ENCODE measurements around the gene NCCRP1.

NCCRP1 gene, protein sequence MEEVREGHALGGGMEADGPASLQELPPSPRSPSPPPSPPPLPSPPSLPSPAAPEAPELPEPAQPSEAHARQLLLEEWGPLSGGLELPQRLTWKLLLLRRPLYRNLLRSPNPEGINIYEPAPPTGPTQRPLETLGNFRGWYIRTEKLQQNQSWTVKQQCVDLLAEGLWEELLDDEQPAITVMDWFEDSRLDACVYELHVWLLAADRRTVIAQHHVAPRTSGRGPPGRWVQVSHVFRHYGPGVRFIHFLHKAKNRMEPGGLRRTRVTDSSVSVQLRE

GRCh38 chr19:39196860-39197562, at the start of gene NCCRP1:
NCCRP1 (plus strand) TSS chr19:39196964; CDS start chr19:39196983, 19 bp downstream.
- DNase-seq (ENCODE audit: low read depth, low spot score), result no peak

- DNase-seq (ENCODE audit: low read depth, low spot score), result no peak
Observed at GRCh38 chr19:39147480-39147879, 49.3 kb upstream of the NCCRP1 start.

DNA sequence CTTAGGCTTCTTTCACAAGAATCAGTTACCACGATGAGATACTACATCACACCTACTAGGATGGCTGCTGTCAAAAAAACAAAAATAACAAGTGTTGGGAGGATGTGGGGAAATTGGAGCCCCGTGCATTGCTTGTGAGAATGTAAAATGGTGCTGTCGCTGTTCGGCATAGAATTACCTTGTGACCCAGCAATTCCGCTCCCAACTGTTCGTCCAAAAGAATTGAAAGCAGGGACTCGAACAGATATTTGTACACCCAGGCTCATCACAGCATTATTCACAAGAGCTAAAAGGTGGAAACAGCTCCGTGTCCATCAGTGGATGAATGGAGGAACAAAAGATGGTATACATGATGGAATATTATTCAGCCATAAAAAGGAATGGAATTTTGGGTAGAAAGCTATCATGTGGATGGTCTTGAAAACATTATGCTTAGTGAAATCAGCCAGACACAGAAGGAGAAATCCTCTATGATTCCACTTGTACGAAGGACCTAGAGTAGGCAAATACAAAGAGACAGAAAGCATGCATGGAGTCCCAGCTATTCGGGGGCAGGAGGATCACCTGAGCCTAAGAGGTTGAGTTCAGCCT, 47.7 kb upstream of the NCCRP1 start:
- DNase-seq (ENCODE audit: low read depth, low spot score), result no peak

DNA sequence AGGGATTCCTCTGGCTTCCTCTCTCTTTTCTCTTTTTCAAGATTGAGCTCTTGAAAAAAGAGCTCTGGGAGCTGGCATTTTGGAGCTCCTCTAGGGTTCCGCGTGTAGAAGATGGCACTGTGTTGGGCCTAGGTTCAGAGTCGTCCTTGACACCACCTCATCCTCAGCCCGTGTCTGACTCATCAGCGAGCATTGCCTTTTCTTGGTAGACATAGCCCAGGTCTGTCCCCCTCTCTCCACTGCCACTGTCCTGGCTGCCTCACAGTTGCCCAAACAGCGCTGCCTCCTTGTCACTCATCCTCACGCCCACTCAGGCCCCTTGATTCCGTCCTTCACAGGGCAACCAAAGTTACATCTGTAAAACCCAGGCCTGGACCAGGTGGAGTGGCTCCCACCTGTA, 46.5 kb upstream of the NCCRP1 start:
- DNase-seq (ENCODE audit: low read depth, low spot score), result no peak

DNA sequence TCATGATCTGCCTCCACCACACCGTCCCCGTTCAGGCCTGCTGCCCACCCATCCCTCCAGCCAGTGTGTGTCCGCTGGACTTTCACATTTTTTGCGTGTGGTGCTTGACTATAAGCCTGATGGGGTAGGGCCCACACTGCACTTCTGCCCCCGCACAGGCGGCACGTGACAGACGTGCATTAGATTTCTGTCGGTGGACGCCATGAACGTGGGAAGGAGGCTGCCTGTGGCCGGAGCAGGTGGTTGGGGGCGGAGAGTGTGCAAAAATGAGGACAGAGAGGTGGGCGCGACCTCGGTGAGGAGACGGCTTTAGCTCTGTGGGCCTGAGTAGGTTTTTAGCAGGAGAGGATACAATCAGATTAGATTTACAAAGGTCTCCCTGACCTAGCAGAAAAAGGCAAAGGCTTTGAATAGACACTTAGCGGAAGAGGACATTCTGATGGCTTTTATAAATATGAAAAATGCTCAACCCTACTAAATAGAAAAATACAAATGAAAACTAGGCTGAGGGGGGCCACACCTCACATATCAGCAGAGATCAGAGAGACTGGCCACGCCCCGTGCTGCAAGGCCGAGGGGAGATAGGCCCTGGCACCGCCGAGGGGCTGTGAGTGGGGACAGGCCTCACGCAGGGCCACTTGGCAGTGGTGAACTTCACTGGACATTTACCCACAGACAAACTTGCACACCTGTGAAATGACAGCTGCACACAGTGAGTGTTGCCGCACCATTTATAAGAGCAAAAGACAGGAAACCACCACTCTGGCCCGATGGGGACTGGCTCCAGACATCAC, 45.8 kb upstream of the NCCRP1 start:
- DNase-seq (ENCODE audit: low read depth, low spot score), result no peak

- DNase-seq (ENCODE audit: low read depth, low spot score), result no peak
Observed at GRCh38 chr19:39152066-39152465, 44.7 kb upstream of the NCCRP1 start.

- DNase-seq (ENCODE audit: low read depth, low spot score), result peak; percentile 45
Observed at GRCh38 chr19:39154100-39154628, 42.6 kb upstream of the NCCRP1 start.

- peak; percentile 86 for DNase-seq (ENCODE audit: low read depth, low spot score)
Observed at GRCh38 chr19:39154629-39155100, 42.1 kb upstream of the NCCRP1 start.

DNA sequence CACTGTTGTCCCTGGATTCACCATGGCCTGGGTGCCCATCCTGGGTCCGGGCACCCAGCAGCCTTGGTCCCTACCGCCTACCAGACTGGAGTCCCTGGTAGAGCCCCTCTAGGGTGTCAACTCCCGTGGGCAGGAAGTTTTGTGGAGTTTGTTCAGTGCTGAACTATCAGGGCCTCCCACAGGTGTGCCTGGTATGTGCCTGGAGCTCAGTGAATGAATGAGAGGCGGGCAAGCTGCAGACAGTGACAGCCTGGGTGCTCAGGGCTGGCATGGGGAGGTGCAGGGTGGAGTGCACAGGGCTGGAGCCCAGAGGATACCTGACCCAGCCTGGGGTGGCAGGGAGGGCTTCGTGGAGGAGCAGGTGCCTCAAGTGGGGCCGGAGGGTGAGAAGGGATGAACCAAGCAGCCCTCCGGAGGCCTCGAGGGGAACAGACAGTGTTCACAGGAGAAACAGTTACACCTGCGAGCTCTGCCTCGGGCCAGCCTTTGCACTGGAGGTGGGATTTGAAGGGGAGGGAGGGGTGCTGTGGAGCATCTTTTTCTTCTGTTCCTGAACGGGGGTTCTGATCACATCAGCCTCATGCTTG, 41.6 kb upstream of the NCCRP1 start:
- no peak for DNase-seq (ENCODE audit: low read depth, low spot score)

DNA sequence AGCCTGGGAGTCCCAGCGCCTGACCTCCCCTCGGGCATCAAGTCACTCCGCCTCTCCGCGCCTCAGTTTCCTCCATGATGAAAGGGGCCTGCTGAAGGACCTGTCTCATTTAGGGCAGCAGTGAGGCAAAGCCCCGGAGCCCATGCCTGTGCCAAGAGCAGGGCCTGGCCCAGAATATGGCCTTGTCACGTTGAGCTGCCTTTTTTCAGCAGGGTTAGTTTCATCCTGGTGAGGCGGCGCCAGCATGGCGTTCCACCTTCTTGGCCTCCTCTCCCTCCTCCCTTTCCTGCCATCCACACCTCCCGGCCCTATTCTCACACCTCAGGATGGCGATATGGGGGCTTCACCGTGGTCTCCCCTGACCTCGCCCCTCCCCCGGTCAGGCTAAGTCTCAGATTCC, 41.0 kb upstream of the NCCRP1 start:
- no peak for DNase-seq (ENCODE audit: low read depth, low spot score)

- no peak for DNase-seq (ENCODE audit: low read depth, low spot score)
Observed at GRCh38 chr19:39156326-39157230, 40.2 kb upstream of the NCCRP1 start.

- DNase-seq (ENCODE audit: low read depth, low spot score), result no peak
Observed at GRCh38 chr19:39157275-39157996, 39.3 kb upstream of the NCCRP1 start.

- DNase-seq (ENCODE audit: low read depth, low spot score), result no peak
Observed at GRCh38 chr19:39157997-39158389, 38.8 kb upstream of the NCCRP1 start.

DNA sequence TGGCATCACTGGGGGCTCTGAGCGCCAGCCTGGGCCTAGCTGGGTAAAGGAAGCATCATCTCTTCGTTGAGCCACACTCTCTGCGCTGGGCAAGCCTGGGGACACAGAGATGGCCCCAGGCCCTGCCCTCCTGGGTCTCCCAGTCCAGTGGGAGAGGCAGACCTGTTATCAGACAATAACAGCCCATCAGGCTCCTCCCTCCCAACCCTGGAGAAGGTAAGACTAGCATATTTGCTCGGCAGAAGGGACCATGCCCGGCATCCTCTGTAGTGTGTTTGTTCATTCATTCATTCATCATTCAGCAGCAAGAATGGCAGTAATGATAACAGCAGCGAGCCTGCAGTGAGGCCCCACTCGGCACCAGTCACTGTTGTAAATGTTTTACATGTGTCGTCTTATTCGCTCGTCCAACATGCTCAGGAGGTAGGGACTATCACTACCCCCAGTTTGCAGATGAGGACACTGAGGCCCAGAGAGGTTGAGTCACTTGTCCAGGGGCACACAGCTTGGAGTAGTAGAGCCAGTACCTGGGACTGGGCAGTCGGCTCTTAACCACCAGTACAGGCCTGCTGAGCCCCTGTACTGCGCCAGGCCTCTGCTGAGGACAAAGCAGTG, 38.0 kb upstream of the NCCRP1 start:
- DNase-seq (ENCODE audit: low read depth, low spot score), result no peak

- DNase-seq (ENCODE audit: low read depth, low spot score), result no peak
Observed at GRCh38 chr19:39160523-39160861, 36.3 kb upstream of the NCCRP1 start.

- DNase-seq (ENCODE audit: low read depth, low spot score), result no peak
Observed at GRCh38 chr19:39160889-39161672, 35.7 kb upstream of the NCCRP1 start.

DNA sequence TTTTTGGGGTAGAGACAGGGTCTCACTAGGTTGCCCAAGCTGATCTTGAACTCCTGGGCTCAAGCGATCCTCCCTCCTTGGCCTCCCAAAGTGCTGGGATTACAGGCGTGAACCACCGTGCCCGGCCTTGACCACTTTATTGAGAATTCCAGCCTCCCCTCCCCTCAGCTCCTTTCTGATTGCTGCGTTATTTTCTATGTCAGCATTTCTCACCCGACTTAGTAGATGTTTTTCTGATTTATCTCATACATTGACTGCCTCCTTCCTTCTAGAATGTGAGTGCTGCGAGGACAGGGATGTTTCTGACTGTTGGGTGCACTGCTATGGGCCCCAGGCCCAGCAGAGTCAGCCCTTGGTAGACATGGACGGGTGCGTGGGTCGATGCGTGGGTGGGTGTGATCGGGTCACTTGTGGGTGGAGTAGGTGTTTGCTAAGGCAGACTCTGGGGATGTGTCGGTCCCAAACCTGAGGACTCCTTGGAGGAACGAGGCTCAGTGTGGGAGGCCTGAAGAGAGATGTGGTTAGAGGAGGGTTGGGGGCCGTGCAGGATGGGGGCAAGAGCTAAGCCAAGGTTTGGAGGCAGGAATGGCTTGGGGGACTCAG, 34.2 kb upstream of the NCCRP1 start:
- no peak for DNase-seq (ENCODE audit: low read depth, low spot score)

DNA sequence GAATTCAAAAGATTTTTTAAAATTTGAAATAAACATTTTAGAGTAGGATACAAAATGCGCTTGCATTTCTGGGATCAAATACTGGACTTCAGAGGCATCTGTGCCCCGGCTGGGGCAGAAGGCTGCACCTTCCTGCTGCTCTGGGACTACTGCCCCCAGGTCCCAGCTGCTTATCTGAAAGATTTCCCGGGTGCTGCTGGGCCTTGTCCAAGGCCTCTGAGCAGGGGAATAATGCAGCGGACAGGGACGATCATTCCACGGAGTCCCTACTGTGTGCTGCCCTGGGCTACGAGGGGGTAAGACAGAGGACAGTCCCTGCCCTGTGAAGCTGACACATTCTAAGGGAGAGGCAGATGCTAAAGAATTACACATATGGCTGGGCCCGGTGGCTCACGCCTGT, 33.1 kb upstream of the NCCRP1 start:
- no peak for DNase-seq (ENCODE audit: low read depth, low spot score)
